ENCODE results near the gene MFSD6L.

DNA sequence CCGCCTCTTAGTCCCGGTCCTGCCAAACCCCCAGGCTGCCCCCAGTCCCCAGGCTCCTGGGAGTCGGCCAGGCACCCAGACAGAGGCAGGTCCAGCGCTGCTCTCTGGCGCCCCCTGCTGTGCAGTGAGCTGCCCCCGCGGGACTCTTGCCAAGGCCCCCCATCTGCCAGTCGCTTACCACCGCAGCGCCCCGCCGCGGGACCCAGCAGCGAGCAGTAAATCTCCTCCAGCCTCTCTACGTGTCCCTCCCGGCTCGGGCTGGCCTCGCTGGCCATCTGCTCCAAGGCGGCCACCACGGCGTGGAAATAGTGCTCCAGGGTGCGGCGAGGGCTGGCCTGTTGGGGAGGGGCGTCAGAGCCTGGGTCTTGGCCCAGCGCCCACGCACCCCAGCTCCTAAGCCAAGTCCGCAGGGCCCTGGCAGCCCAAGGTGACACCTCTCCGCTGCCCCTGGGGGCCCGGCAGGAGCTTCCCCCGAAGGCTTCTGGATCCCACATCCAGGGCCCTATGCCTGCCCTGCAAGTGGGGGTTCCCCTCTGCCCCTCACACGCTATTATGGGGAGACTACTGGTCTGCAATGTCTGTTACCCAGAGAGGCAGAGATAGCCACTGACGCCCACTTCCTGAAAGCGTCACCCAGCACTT is 33.7 kb upstream of the MFSD6L start:
- TF ChIP-seq, protein P1, sequence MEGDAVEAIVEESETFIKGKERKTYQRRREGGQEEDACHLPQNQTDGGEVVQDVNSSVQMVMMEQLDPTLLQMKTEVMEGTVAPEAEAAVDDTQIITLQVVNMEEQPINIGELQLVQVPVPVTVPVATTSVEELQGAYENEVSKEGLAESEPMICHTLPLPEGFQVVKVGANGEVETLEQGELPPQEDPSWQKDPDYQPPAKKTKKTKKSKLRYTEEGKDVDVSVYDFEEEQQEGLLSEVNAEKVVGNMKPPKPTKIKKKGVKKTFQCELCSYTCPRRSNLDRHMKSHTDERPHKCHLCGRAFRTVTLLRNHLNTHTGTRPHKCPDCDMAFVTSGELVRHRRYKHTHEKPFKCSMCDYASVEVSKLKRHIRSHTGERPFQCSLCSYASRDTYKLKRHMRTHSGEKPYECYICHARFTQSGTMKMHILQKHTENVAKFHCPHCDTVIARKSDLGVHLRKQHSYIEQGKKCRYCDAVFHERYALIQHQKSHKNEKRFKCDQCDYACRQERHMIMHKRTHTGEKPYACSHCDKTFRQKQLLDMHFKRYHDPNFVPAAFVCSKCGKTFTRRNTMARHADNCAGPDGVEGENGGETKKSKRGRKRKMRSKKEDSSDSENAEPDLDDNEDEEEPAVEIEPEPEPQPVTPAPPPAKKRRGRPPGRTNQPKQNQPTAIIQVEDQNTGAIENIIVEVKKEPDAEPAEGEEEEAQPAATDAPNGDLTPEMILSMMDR (IDR thresholded peaks at IDR 0.05): peak; percentile 79
- TF ChIP-seq MAX (CRISPR knock-in tag; IDR thresholded peaks at IDR 0.05): no peak
- no peak for TF ChIP-seq ATF3 (CRISPR knock-in tag; conservative IDR thresholded peaks at IDR 0.05)
- TF ChIP-seq ZNF138 (CRISPR knock-in tag; conservative IDR thresholded peaks at IDR 0.05): no peak

Data from WTC11 (cell line).